AML-193 (cell line): ENCODE data around the gene CDH22.
A peak's percentile ranks its signal among the peaks of the same experiment; 100 is the strongest.

Source experiments
- DNase-seq, 2 experiments: peaks; one replicate each; lab custom pipeline; 2025; lab: John Stamatoyannopoulos, UW

Gene CDH22

DNA sequence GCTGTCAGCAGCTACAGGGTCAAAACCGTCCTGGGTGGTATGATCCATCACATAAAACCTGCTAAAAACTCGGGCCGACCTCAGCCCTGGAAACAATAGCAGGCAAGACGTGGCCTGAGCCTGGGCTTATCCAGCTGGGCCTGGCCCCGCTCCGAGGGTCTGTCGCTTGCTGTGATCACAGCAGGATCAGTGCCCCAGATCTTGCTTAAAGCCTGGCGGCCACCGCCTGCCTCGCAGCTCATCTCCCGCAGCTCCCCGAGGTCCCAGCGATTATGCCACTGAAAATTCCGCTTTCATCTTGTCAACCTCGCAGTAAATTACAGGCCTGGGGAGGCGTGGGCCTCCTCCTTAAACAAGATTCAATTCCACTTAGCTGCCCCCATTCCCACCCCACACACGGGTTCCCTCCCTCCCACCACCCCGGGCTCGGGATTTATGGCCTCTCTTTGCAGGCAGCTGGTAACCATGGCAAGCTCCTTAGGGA, 40.1 kb downstream of the CDH22 start:
- DNase-seq, result no peak

- DNase-seq, result no peak
These were observed 40.9 kb downstream of the CDH22 start for GRCh38 chr20:46267108-46268105.

DNA sequence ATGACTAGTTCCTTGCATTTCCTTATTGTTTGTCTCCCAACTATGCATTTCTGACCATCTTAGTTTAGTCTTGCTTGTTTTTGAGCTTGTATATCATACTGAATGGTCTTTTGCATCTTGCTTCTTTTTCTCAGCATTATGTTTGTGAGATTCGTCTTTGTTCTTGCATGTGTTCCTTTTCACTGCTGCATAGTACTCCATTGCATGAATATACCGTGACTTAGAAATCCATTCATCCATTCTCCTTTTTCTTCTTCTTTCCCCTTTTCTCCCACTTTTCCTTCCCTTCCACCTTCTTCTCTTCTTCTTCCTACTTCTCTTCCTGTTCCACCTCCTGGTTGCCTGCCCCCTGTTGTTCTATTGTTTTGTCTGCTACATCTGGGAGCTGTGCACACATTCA, 42.8 kb downstream of the CDH22 start:
- no peak for DNase-seq

DNA sequence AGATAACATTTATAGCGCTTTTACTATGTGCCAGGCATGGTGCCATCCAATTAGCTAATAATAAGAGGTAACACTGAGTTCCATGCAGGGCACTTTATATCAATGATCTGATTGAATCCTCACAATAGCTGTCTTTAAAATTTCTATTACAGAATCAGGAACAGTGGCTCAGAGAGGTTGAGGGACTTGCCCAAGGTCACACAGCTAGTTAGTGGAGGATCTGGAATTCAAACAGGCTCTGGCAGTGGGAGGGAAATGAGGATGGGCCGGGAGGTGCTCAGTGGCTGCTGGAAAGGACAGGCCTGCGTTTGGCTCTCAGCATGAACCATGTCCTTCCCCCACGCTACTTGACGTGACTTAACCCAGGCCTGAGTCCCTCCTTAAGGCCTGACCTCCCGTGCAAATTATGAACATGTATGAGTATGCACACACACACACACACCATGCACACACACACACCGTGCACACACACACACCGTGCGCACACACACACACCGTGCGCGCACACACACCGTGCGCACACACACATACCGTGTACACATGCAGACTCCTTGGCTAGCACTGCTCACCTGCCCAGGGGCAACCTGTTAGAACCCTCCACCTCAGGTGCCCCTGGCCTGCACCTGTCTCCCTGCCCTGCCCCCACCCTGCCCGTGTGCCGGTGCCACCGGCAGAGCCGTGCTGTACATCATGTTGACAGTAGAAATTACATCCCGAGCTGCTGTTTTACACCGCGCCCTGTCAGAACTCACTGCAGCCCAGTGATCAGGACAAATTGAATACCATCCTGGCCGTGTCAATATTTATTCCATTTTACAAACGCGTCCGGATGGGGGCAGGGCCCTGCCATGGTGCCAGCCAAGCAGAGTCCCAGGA, 43.7 kb downstream of the CDH22 start:
- no peak for DNase-seq

DNA sequence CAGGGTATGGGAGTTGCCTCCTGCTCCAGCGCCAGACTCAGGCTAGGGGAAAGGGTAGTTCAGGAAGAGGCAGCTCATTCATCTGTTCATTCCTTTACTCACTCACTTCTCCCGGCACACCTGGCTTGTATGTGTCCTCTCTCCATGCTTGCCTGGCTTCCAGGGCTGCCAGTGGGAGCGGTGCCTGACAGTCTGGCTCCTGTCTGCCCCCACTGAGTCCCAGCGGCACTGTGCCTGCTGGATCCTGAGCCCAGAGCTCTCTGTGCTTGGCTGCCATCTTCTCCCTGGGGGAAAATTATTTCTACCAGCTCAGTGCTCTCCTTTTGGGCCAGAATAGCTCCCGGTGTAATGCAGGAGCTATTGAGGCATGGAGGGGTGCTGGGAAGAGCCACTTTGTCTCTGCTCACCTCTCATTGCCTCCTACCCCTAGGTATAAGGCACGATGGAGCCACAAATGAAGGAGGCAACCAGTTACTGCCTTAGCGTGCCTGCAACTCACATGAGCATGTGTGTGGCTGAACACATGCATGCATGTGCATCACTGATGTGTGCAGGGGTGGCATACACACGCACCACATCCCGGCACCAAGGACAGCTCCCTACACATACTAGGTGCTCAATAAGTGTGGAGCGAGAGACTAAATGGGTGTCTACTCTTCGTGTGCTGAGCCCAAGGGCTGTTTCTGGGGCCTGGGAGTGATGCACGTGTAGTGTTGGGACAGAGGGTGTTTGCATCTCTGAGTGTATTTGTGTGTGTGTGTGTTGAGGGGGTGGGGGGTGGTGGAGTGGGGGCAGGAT, 46.6 kb downstream of the CDH22 start:
- no peak for DNase-seq

- no peak for DNase-seq
These were observed 47.3 kb downstream of the CDH22 start for GRCh38 chr20:46260936-46261454.

GRCh38 chr20:46260480-46260879, 47.8 kb downstream of the CDH22 start:
- DNase-seq, result no peak

GRCh38 chr20:46259260-46259859, 48.9 kb downstream of the CDH22 start:
- DNase-seq, result no peak

DNA sequence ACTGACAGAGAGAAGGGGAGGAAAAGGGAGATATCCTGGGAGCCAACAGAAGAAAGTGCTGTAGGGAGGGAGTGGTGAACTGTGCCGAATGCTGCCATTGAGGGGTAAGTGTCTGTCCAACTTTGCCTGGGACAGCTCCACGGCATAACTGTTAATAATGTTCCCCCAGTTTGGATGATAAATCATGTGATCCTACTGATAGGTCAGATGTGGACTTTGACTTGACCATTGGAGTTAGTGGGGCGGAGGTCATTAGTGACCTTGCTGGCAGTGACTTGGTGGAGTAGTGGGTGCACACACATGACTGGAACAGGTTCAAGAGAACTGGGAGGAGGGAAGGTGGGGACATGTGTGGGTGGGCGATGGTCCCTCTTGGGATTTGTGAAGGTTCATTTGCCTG, 50.4 kb downstream of the CDH22 start:
- DNase-seq, result no peak

DNA sequence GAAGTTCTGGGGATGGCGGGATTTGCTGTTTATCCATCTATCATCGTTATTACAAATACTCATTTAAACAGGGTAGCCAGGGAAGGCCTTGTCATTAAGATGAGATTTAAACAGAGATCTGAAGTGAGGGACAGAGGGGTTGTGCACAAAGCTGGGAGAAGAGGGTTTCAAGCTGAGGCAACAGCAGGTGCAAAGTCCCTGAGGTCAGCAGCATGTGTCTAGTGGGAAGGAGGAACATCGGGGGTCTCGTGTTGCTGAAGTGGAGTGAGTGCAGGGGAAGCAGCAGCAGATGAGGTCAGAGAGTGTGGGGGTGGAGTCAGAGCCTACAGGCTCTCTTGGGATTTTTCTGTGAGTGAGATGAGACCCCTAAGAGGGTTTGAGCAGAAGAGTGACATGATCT, 52.0 kb downstream of the CDH22 start:
- no peak for DNase-seq

DNA sequence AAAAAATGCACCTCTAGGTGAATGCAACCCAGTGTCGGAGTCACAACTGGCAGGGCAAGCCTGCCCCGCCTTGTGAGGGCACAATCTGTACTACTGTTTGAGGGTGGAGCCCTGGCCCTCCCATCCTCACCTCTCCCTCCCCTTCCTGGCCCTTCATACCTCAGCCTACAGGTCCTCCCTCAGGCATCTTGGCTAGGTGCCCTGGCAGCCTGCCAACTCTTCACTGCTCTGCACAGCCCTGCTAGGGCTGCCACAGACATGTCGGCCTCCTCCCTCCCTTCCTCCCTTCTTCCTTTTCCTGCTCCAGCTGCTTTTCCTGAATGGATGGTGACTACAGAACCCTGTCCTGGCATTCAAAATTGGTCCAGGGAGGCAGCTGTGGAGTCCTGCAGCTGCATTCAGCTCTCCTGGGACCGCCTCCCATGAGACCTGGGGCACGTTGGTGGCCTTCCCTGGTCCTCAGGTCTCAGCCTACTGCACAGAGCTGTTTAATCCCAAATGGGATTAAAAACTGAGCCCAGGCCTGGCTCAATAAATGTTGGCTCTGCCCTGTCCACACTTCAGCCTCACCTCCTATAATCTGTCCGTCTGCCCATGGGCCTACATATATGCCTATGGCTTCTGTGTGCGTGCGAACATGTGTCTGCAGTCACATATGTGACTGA, 52.7 kb downstream of the CDH22 start:
- no peak for DNase-seq

- DNase-seq, result peak in 1 of 2 experiments; percentile 14
These were observed 54.9 kb downstream of the CDH22 start for GRCh38 chr20:46253391-46253790.

DNA sequence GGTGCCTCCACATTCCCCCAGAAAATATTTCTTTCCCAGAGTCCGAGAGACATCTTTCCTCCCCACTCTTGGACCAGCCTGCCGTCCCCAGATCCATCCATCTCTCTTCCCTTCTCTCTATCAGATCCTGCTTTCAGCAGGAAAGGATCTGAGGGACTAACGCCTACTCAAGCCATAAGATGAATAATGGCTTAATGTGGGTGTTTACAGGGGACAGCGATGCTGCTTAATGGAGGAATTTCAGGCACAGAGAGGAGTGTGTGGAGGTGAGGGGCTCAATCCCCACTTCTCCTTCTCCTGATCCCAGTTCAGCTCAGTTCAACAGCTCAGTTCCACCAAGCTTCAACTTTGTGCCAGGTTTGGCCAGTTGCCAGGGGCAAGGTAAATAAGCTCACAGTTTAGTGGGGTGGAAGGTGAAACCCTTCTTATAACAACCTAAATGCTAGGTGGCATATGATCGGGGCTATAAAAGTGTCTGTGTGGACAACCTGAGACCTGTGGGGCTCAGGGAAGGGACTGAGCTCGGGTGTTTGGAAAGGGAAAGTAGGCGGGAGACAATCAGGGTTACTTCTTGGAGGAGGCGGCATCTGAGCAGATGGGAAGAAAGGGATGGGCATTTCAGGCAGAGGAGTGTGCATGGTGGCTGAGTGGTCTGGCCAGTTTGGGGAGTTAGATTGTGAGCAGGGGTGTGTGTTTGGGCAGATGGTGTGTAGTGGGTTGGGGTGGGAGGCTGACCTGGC, 55.8 kb downstream of the CDH22 start:
- no peak for DNase-seq

DNA sequence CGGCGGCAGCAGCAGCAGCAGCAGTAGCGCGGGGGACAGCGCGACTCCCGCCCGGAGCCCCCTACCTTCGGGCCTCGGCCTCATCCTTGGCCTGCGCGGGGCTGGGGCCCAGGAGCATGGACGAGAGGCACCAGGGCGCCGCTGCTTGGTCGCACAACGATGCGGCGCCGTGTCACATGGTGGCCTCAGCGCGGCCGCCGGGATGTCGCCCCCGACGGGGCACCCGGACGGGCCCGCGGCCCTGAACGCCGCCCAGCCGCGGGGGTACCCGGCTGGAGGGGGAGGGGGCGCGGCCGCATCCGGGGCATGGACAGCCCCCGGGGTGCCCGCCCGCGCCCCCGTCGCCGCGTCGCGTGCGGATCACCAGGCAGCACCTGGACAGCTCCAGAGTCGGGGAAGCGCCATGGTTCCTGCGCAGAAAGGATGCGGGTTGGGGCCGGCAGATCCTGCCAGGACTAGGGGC, 57.1 kb downstream of the CDH22 start:
- no peak for DNase-seq

- no peak for DNase-seq
These were observed 57.5 kb downstream of the CDH22 start for GRCh38 chr20:46250772-46251171.

- DNase-seq, result no peak
These were observed 58.6 kb downstream of the CDH22 start for GRCh38 chr20:46249671-46250070.

- no peak for DNase-seq
These were observed 61.7 kb downstream of the CDH22 start for GRCh38 chr20:46246559-46246958.

DNA sequence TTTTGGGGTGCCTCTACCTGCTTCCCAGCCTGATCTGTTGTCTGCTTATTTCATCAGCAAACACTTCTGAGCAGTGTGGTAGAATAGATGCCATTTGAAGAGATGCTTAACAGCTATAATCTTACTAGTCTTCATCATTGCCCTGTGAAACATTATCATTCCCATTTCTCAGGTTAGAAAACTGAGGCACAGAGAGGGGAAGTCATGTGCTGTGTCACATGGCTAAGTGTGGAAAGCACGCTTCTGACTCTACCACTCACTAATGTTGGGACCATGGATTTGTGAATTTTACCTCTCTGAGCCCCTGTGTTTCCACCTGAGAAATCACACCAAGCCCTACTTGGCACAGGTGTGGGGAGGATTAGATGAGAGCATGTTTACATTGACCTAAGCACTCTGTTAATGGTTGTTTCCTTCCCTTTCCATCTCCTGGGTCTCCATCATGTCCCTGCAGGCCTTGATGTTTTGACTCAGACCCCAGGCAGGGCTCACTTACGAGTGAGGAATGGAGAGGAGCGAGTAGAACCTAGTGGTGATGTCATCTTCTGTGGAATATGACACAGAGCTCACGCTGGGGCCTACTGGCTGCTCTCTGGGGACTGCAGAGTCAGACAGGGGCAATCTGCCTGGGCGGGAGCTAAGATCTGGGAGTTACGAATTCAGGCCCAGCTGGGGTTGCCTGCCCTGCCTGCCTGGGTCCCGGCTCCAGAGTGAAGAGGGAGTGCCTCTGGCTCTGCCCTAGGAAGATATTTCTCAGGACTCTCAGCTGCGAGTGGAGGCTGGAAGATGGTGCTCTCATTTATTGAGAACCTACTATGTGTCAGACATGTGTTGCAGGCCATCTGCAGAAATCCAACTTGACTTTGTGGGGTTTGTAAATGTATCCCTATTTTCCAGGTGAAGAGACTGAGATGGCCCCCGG, 64.3 kb downstream of the CDH22 start:
- no peak for DNase-seq

DNA sequence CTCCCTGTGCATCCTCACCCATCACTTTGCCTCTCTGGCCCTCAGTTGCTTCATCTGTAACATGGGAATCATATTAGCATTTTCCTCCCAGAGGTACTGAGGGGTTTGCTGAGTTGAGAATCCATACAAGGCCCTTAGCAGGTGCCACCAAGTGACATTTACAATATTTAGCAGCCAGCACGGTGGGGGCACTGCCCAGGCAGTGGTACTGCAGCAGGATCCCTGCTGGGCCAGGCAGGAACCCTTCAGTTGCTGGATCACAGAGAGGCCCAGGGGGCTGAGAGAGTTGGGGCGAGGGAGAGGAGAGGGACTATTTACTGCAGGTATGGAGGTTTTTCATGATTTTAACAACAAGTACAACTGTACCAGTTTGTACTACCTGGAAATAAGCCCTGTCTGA, 65.9 kb downstream of the CDH22 start:
- no peak for DNase-seq
